ACC112 (cell line): Measurements from ENCODE around the gene ROBO1.
"Not testable (repeated sequence)": the region's sequence is repeated elsewhere in the genome, so short reads cannot be mapped to it uniquely, and the experiment has no call there.

Experiments used
- H2AFZ ChIP-seq: fragments of 200-600 bp; sonication (generic); one replicate; pipeline ENCODE4 v1.6.0; 2017; ENCODE audit warnings: antibody characterized with exemption, low read length; ENCODE audit not compliant: unreplicated experiment
- H3K27ac ChIP-seq: fragments of 200-600 bp; sonication (generic); 2 replicates; pipeline ENCODE4 v1.5.1; 2014; ENCODE audit warnings: low read depth, mild to moderate bottlenecking, antibody characterized with exemption, low read length, moderate library complexity
- H3K27me3 ChIP-seq: fragments of 200-600 bp; sonication (generic); 2 replicates; pipeline ENCODE4 v1.6.1; 2014; ENCODE audit warnings: mild to moderate bottlenecking, antibody characterized with exemption, low read length, moderate library complexity, mixed read lengths; ENCODE audit not compliant: insufficient read depth
- H3K36me3 ChIP-seq: fragments of 200-600 bp; sonication (generic); 2 replicates; pipeline ENCODE4 v1.6.1; 2016; ENCODE audit warnings: mild to moderate bottlenecking, antibody characterized with exemption, low read length, moderate library complexity, mixed read lengths; ENCODE audit not compliant: insufficient read depth
- H3K4me1 ChIP-seq: fragments of 200-600 bp; sonication (generic); one replicate; pipeline ENCODE4 v1.6.1; 2016; ENCODE audit warnings: low read length, mixed read lengths; ENCODE audit not compliant: insufficient read depth, unreplicated experiment, control insufficient read depth
- H3K4me3 ChIP-seq: fragments of 200-600 bp; sonication (generic); 2 replicates; pipeline ENCODE4 v1.5.1; 2014; ENCODE audit warnings: mild to moderate bottlenecking, low read depth, low read length
- H3K79me2 ChIP-seq: fragments of 200-600 bp; sonication (generic); one replicate; pipeline ENCODE4 v1.6.0; 2016; ENCODE audit warnings: low read length; ENCODE audit not compliant: control insufficient read depth, unreplicated experiment, insufficient read depth

Gene ROBO1

GRCh38 chr3:79329154-79329553, 438.6 kb downstream of the ROBO1 start:
- no peak overlapping the region for H3K4me3 ChIP-seq
- no peak overlapping the region; the same call in 1 of the 2 replicates for H3K27ac ChIP-seq

GRCh38 chr3:79326642-79327041, 441.2 kb downstream of the ROBO1 start:
- no peak overlapping the region for H2AFZ ChIP-seq
- no peak overlapping the region for H3K4me3 ChIP-seq
- 0 out of 2 replicates have a peak overlapping the region, but pooled peaks have one; percentile 11 for H3K27ac ChIP-seq
- peaks cover 3% of the 10 kb centered on the region for H3K4me1 ChIP-seq
- H3K79me2 ChIP-seq: no peaks in the 10 kb centered on the region
- no peaks in the 10 kb centered on the region for H3K27me3 ChIP-seq
- no peaks in the 10 kb centered on the region for H3K36me3 ChIP-seq

More at GRCh38 chr3:79329154-79329553, 438.6 kb downstream of the ROBO1 start:
- Histone ChIP-seq H3K79me2 (no peaks in the 10 kb centered on the region), H3K36me3 (no peaks in the 10 kb centered on the region), H2AFZ (no peak overlapping the region), H3K4me1 (peaks cover 3% of the 10 kb centered on the region), H3K27me3 (no peaks in the 10 kb centered on the region)

- H3K79me2 ChIP-seq, H3K27me3 ChIP-seq, H2AFZ ChIP-seq, H3K4me1 ChIP-seq, H3K27ac ChIP-seq, H3K36me3 ChIP-seq, H3K4me3 ChIP-seq: not testable (repeated sequence)
These were observed 441.9 kb downstream of the ROBO1 start for GRCh38 chr3:79325833-79326383.

GRCh38 chr3:79317551-79318518, 450.0 kb downstream of the ROBO1 start:
- Histone ChIP-seq H3K36me3 (no peaks in the 10 kb centered on the region), H2AFZ (no peak overlapping the region), H3K27ac (no peak overlapping the region), H3K27me3 (no peaks in the 10 kb centered on the region), H3K79me2 (no peaks in the 10 kb centered on the region), H3K4me1 (no peaks in the 10 kb centered on the region), H3K4me3 (no peak overlapping the region)

- Histone ChIP-seq H3K4me1 (no peaks in the 10 kb centered on the region), H3K27me3 (no peaks in the 10 kb centered on the region), H3K4me3 (no peak overlapping the region), H3K36me3 (no peaks in the 10 kb centered on the region), H3K27ac (no peak overlapping the region), H2AFZ (no peak overlapping the region), H3K79me2 (no peaks in the 10 kb centered on the region)
These were observed 452.8 kb downstream of the ROBO1 start for GRCh38 chr3:79314962-79315361.

GRCh38 chr3:79314544-79314943, 453.3 kb downstream of the ROBO1 start:
- H3K27me3 ChIP-seq: no peaks in the 10 kb centered on the region

GRCh38 chr3:79310016-79310415, 457.8 kb downstream of the ROBO1 start:
- Histone ChIP-seq H3K4me1 (no peaks in the 10 kb centered on the region), H2AFZ (no peak overlapping the region), H3K79me2 (no peaks in the 10 kb centered on the region), H3K36me3 (no peaks in the 10 kb centered on the region), H3K4me3 (no peak overlapping the region), H3K27ac (no peak overlapping the region), H3K27me3 (no peaks in the 10 kb centered on the region)

More at GRCh38 chr3:79314544-79314943, 453.3 kb downstream of the ROBO1 start:
- Histone ChIP-seq H3K4me1 (no peaks in the 10 kb centered on the region), H3K27ac (no peak overlapping the region), H3K4me3 (no peak overlapping the region), H3K36me3 (no peaks in the 10 kb centered on the region), H2AFZ (no peak overlapping the region), H3K79me2 (no peaks in the 10 kb centered on the region)

GRCh38 chr3:79306934-79307570, 460.7 kb downstream of the ROBO1 start:
- Histone ChIP-seq H2AFZ (no peak overlapping the region), H3K36me3 (no peaks in the 10 kb centered on the region), H3K27me3 (no peaks in the 10 kb centered on the region), H3K4me3 (no peak overlapping the region), H3K27ac (no peak overlapping the region), H3K4me1 (no peaks in the 10 kb centered on the region), H3K79me2 (no peaks in the 10 kb centered on the region)

GRCh38 chr3:79299949-79300635, 467.7 kb downstream of the ROBO1 start:
- H3K27me3 ChIP-seq, H2AFZ ChIP-seq, H3K4me3 ChIP-seq, H3K79me2 ChIP-seq, H3K27ac ChIP-seq, H3K36me3 ChIP-seq: not testable (repeated sequence)
- H3K4me1 ChIP-seq: peaks cover 22% of the 10 kb centered on the region

GRCh38 chr3:79297245-79297960, 470.4 kb downstream of the ROBO1 start:
- no peak overlapping the region for H2AFZ ChIP-seq
- peak overlapping the region; percentile 15 for H3K4me3 ChIP-seq
- H3K27me3 ChIP-seq: no peaks in the 10 kb centered on the region
- peak overlapping the region; percentile 82 for H3K27ac ChIP-seq
- H3K36me3 ChIP-seq: no peaks in the 10 kb centered on the region
- H3K79me2 ChIP-seq: no peaks in the 10 kb centered on the region
- H3K4me1 ChIP-seq: peaks cover 22% of the 10 kb centered on the region
